Uterus (tissue), 2 donors: ENCODE data around the gene ARHGAP10.

Experiments used
- CTCF ChIP-seq, 4 experiments: fragments of 200-600 bp in 2 of 4; fragments of 450-650 bp in 2 of 4; sonication (generic) in 2 of 4; IDR thresholded peaks; one replicate each; pipeline ENCODE4 v1.5.1; 2016 to 2019; ENCODE audit warnings: antibody characterized with exemption in 4 of 4, mild to moderate bottlenecking in 2 of 4, moderate library complexity in 1 of 4
- POLR2A ChIP-seq, 2 donors: fragments of 450-650 bp; IDR thresholded peaks; one replicate each; pipeline ENCODE4 v1.6.1; 2016; ENCODE audit warnings: antibody characterized with exemption in 2 of 2, mild to moderate bottlenecking in 1 of 2, moderate library complexity in 1 of 2

GRCh38 chr4:148074462-148074861 lies 342.6 kb downstream of the ARHGAP10 start:
- TF ChIP-seq CTCF (IDR thresholded peaks at IDR 0.05) (no peak), POLR2A (IDR thresholded peaks at IDR 0.05) (no peak)
